H9 (cell line): ENCODE measurements around the gene CTIF. TPM values are rescaled to one million over a fixed set of nuclear protein-coding genes. Genes with fewer than 3 reads are reported as not detected.

ENCODE experiments used
- DNase-seq: peaks from one replicate; pipeline ENCODE4 v3.0.0-alpha.2; 2017
- H2AFZ ChIP-seq: one replicate; pipeline ENCODE4 v1.6.1; 2013; ENCODE audit warnings: mild to moderate bottlenecking, low read length, control low read depth, moderate library complexity
- H2AK5ac ChIP-seq: 2 replicates; pipeline ENCODE4 v1.6.1; 2013; ENCODE audit warnings: low read length, control low read depth, mixed read lengths; ENCODE audit not compliant: insufficient read length
- H2BK120ac ChIP-seq: one replicate; pipeline ENCODE4 v1.6.1; 2013; ENCODE audit warnings: low read depth, mild to moderate bottlenecking, low read length, control low read depth, inconsistent platforms; ENCODE audit not compliant: poor library complexity, severe bottlenecking
- H2BK12ac ChIP-seq: 2 replicates; pipeline ENCODE4 v1.6.1; 2013; ENCODE audit warnings: low read length, control low read depth, mixed read lengths, low read depth; ENCODE audit not compliant: insufficient read length
- H2BK15ac ChIP-seq: 2 replicates; pipeline ENCODE4 v1.6.1; 2013; ENCODE audit warnings: low read depth, low read length, control low read depth
- H2BK20ac ChIP-seq: one replicate; pipeline ENCODE4 v1.6.1; 2013; ENCODE audit warnings: low read depth, mild to moderate bottlenecking, low read length, control low read depth, inconsistent platforms; ENCODE audit not compliant: poor library complexity, severe bottlenecking
- H2BK5ac ChIP-seq: 2 replicates; pipeline ENCODE4 v1.6.1; 2013; ENCODE audit warnings: low read length, control low read depth, mixed read lengths; ENCODE audit not compliant: insufficient read length
- H3K14ac ChIP-seq: 2 replicates; pipeline ENCODE4 v1.6.1; 2013; ENCODE audit warnings: low read length, control low read depth; ENCODE audit not compliant: insufficient read depth
- H3K18ac ChIP-seq: 2 replicates; pipeline ENCODE4 v1.6.1; 2013; ENCODE audit warnings: low read depth, mild to moderate bottlenecking, mixed read lengths, low read length, control low read depth; ENCODE audit not compliant: insufficient read length
- H3K23ac ChIP-seq: 2 replicates; pipeline ENCODE4 v1.6.1; 2013; ENCODE audit warnings: low read length, control low read depth, mixed read lengths, low read depth; ENCODE audit not compliant: insufficient read length
- H3K23me2 ChIP-seq: 2 replicates; pipeline ENCODE4 v1.6.1; 2013; ENCODE audit warnings: low read depth, mild to moderate bottlenecking, mixed read lengths, low read length, control low read depth; ENCODE audit not compliant: insufficient read length, poor library complexity, severe bottlenecking
- H3K27ac ChIP-seq: 2 replicates; pipeline ENCODE4 v1.5.1; 2013; ENCODE audit warnings: low read length, control low read depth, mixed read lengths, low read depth; ENCODE audit not compliant: insufficient read length
- H3K27me3 ChIP-seq: 2 replicates; pipeline ENCODE4 v1.6.1; 2013; ENCODE audit warnings: low read length, control low read depth, inconsistent platforms; ENCODE audit not compliant: insufficient read depth
- H3K4ac ChIP-seq: 2 replicates; pipeline ENCODE4 v1.6.1; 2013; ENCODE audit warnings: low read depth, mild to moderate bottlenecking, control low read depth, inconsistent platforms, low read length, moderate library complexity
- H3K4me1 ChIP-seq: 2 replicates; pipeline ENCODE4 v1.6.1; 2013; ENCODE audit warnings: low read length, control low read depth, inconsistent platforms; ENCODE audit not compliant: insufficient read depth
- H3K4me2 ChIP-seq: 2 replicates; pipeline ENCODE4 v1.6.1; 2013; ENCODE audit warnings: low read length, control low read depth, mixed read lengths; ENCODE audit not compliant: insufficient read length, insufficient read depth
- H3K56ac ChIP-seq: 2 replicates; pipeline ENCODE4 v1.6.1; 2013; ENCODE audit warnings: low read depth, mild to moderate bottlenecking, mixed read lengths, low read length, control low read depth; ENCODE audit not compliant: insufficient read length
- H3K79me1 ChIP-seq: 2 replicates; pipeline ENCODE4 v1.6.1; 2013; ENCODE audit warnings: low read depth, mild to moderate bottlenecking, moderate library complexity, low read length, control low read depth, inconsistent platforms; ENCODE audit not compliant: insufficient read depth, poor library complexity, severe bottlenecking
- H3K79me2 ChIP-seq: 2 replicates; pipeline ENCODE4 v1.6.1; 2013; ENCODE audit warnings: low read length, control low read depth, inconsistent platforms; ENCODE audit not compliant: insufficient read depth
- H3K9ac ChIP-seq: 2 replicates; pipeline ENCODE4 v1.6.1; 2013; ENCODE audit warnings: low read length, control low read depth, mixed read lengths; ENCODE audit not compliant: insufficient read length; ENCODE audit errors: extremely low read depth
- H3K9me3 ChIP-seq: one replicate; pipeline ENCODE4 v1.6.1; 2013; ENCODE audit warnings: low read depth, low read length, inconsistent platforms; ENCODE audit not compliant: control insufficient read depth
- H3T11ph ChIP-seq: one replicate; pipeline ENCODE4 v1.6.1; 2013; ENCODE audit warnings: mild to moderate bottlenecking, low read length, control low read depth, inconsistent platforms
- H4K20me1 ChIP-seq: one replicate; pipeline ENCODE4 v1.6.1; 2013; ENCODE audit not compliant: control insufficient read depth, insufficient read length, insufficient read depth
- H4K5ac ChIP-seq: 2 replicates; pipeline ENCODE4 v1.6.1; 2013; ENCODE audit warnings: low read depth, mild to moderate bottlenecking, mixed read lengths, low read length, control low read depth; ENCODE audit not compliant: insufficient read length
- H4K8ac ChIP-seq: replicated peaks from 2 replicates; pipeline ENCODE4 v1.6.1; 2013; ENCODE audit warnings: low read length, control low read depth, mixed read lengths, low read depth; ENCODE audit not compliant: insufficient read length
- H4K91ac ChIP-seq: 2 replicates; pipeline ENCODE4 v1.6.1; 2013; ENCODE audit warnings: low read depth, mild to moderate bottlenecking, moderate library complexity, mixed read lengths, low read length, control low read depth; ENCODE audit not compliant: insufficient read length
- H3K27ac Mint-ChIP-seq, 3 experiments: 2 replicates in 2 of 3; 3 replicates in 1 of 3; pipeline ENCODE4 v1.8.0; 2020 to 2021; ENCODE audit warnings: mixed read lengths in 3 of 3, mild to moderate bottlenecking in 1 of 3, moderate library complexity in 1 of 3
- H3K27me3 Mint-ChIP-seq: 2 replicates; pipeline ENCODE4 v1.8.0; 2021; ENCODE audit warnings: low read depth, mild to moderate bottlenecking, moderate library complexity, mixed read lengths
- H3K36me3 Mint-ChIP-seq, 3 experiments: 2 replicates in 2 of 3; 3 replicates in 1 of 3; pipeline ENCODE4 v1.8.0; 2020 to 2021; ENCODE audit warnings: low read depth in 3 of 3, mixed read lengths in 3 of 3; ENCODE audit not compliant: insufficient read depth in 1 of 3
- H3K4me1 Mint-ChIP-seq, 2 experiments: 2 replicates each; pipeline ENCODE4 v1.8.0; 2020; ENCODE audit warnings: mixed read lengths in 2 of 2
- H3K4me3 Mint-ChIP-seq, 2 experiments: 2 replicates in 1 of 2; 3 replicates in 1 of 2; pipeline ENCODE4 v1.8.0; 2020 to 2021; ENCODE audit warnings: mild to moderate bottlenecking in 2 of 2, mixed read lengths in 2 of 2, moderate library complexity in 1 of 2
- H3K9me3 Mint-ChIP-seq, 2 experiments: 2 replicates in 1 of 2; 3 replicates in 1 of 2; pipeline ENCODE4 v1.8.0; 2020; ENCODE audit warnings: mild to moderate bottlenecking in 2 of 2, mixed read lengths in 2 of 2, moderate library complexity in 1 of 2
- WGBS: extraction: QIAGEN DNeasy Blood & Tissue Kit; methylation state at CpG from one replicate; pipeline ENCODE4 v1.1.7; 2013; ENCODE audit warnings: missing lambda C conversion rate, low lambda C conversion rate, mixed read lengths; ENCODE audit not compliant: insufficient read length; ENCODE audit errors: extremely low coverage; 5-methylcytosine and 5-hydroxymethylcytosine counted together
- total RNA-seq: library from RNA; stranded (reverse); gene quantifications from 2 replicates; pipeline ENCODE4 v1.2.1, GENCODE V29; 2021
- TF ChIP-seq, protein P1 (sequence below): fragments of 200-600 bp; sonication (generic); conservative IDR thresholded peaks from 3 replicates; pipeline ENCODE4 v1.8.0; 2021; ENCODE audit warnings: antibody characterized with exemption, mild to moderate bottlenecking

CTIF gene
- total RNA-seq, 1 experiment from 2014 or later, result 15.8 TPM

DNA sequence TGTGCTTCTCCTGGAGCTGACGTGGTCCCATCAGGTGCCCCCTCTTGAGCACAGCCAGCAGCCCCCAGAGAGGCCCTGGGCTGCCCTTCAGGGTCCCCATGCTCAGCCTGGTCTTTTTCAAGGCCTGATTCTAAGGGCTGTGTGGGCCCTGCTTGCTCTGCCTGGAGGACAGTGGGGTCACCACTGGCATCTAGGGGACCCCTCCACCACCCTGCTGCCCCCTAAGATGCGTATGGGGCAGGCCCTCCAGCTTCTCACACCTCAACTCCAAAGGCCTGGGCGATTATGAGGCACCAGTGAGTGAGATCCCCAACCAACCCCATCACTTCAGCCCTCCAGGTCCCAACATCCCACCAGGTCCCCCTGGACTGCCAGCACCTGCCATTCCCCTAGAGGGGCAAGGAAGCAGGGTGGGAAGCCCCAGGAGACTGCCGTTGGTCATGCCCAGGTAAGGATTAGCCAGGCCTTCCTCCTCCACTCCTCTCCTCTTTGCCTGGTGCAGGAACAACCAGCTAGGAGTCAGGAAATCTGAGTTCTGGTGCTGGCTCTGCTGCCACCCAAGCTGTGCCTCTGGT, 297.5 kb downstream of the CTIF start:
- Histone ChIP-seq H3K79me2 (no peaks in the 10 kb centered on the region), H3K23ac (no peak overlapping the region), H3K27me3 (no peaks in the 10 kb centered on the region), H3K18ac (no peak overlapping the region), H3K27ac (no peak overlapping the region), H2BK12ac (no peak overlapping the region), H2BK5ac (no peak overlapping the region), H3T11ph (no peak overlapping the region), H3K23me2 (no peaks in the 10 kb centered on the region), H3K56ac (no peak overlapping the region), H3K4me1 (no peaks in the 10 kb centered on the region), H3K4ac (no peak overlapping the region), H2BK15ac (no peak overlapping the region), H4K20me1 (no peaks in the 10 kb centered on the region), H4K5ac (no peak overlapping the region), H4K8ac (no peak overlapping the region), H3K9me3 (no peaks in the 10 kb centered on the region), H3K9ac (no peak overlapping the region), H3K79me1 (no peaks in the 10 kb centered on the region), H2BK120ac (no peak overlapping the region), H3K4me2 (no peak overlapping the region), H2AK5ac (no peak overlapping the region), H2BK20ac (no peak overlapping the region), H3K14ac (no peak overlapping the region), H4K91ac (no peak overlapping the region), H2AFZ (no peak overlapping the region)
- H3K4me3 Mint-ChIP-seq, result no peak overlapping the region
- no peaks in the 10 kb centered on the region for H3K9me3 Mint-ChIP-seq
- TF ChIP-seq, protein P1, sequence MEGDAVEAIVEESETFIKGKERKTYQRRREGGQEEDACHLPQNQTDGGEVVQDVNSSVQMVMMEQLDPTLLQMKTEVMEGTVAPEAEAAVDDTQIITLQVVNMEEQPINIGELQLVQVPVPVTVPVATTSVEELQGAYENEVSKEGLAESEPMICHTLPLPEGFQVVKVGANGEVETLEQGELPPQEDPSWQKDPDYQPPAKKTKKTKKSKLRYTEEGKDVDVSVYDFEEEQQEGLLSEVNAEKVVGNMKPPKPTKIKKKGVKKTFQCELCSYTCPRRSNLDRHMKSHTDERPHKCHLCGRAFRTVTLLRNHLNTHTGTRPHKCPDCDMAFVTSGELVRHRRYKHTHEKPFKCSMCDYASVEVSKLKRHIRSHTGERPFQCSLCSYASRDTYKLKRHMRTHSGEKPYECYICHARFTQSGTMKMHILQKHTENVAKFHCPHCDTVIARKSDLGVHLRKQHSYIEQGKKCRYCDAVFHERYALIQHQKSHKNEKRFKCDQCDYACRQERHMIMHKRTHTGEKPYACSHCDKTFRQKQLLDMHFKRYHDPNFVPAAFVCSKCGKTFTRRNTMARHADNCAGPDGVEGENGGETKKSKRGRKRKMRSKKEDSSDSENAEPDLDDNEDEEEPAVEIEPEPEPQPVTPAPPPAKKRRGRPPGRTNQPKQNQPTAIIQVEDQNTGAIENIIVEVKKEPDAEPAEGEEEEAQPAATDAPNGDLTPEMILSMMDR, result no peak
- no peak for DNase-seq
- H3K27me3 Mint-ChIP-seq, result no peaks in the 10 kb centered on the region; the same call in 1 of the 2 replicates
- H3K36me3 Mint-ChIP-seq, result no peaks in the 10 kb centered on the region
- no CpG with 5 or more reads among the region's 4 CpGs for WGBS
- peak overlapping the region in 1 of 3 experiments; percentile 55; a peak in 1 of 7 replicates for H3K27ac Mint-ChIP-seq
- peaks cover 43 to 46% of the 10 kb centered on the region in 2 experiments for H3K4me1 Mint-ChIP-seq
